Endothelial cell of umbilical vein (primary cell): ENCODE measurements around the gene PPP1R12A. TPM values are rescaled to one million over a fixed set of nuclear protein-coding genes. Genes with fewer than 3 reads are reported as not detected.

Source experiments
- BruUV-seq: library from RNA; stranded (reverse); fragments of 400-500 nt; replicated peaks from 2 replicates; lab custom pipeline; 2021; lab: Mats Ljungman, UMichigan
- CTCF ChIA-PET: fragments of 300-600, 350-600 bp; sonication (Branson Sonifier 250); formaldehyde crosslinking; loops from one replicate; lab custom pipeline; 2021; ENCODE audit warnings: antibody characterized with exemption, inconsistent platforms; lab: Charles Lee
- POLR2A ChIA-PET: fragments of 300-600, 350-600 bp; sonication (Branson Sonifier 250); formaldehyde crosslinking; loops from one replicate; lab custom pipeline; 2021; ENCODE audit warnings: antibody characterized with exemption, inconsistent platforms; lab: Charles Lee
- DNase-seq: peaks from one replicate; pipeline ENCODE4 v3.0.0-alpha.2; 2011; ENCODE audit warnings: low read depth, low spot score
- FAIRE-seq: peaks from 2 replicates; lab custom pipeline; 2011; peaks lifted over from hg19 to GRCh38; lab: Jason Lieb, UNC
- H2AFZ ChIP-seq: 2 replicates; pipeline ENCODE4 v1.6.0; 2012; ENCODE audit warnings: low read depth, low read length, control low read depth, inconsistent platforms
- H3K27ac ChIP-seq: 2 replicates; pipeline ENCODE4 v1.5.1; 2011; ENCODE audit warnings: low read depth, mild to moderate bottlenecking, control low read depth, low read length, moderate library complexity; ENCODE audit not compliant: insufficient read depth
- H3K27me3 ChIP-seq, 2 experiments: 2 replicates each; pipeline versions ENCODE4 v1.6.0 to v1.6.1; 2011; ENCODE audit warnings: low read length in 2 of 2, mixed read lengths in 1 of 2; ENCODE audit not compliant: control insufficient read depth in 2 of 2, insufficient read depth in 2 of 2
- H3K36me3 ChIP-seq, 2 experiments: 2 replicates in 1 of 2; 3 replicates in 1 of 2; pipeline ENCODE4 v1.5.1; 2011; ENCODE audit warnings: low read length in 2 of 2, mild to moderate bottlenecking in 1 of 2, moderate library complexity in 1 of 2; ENCODE audit not compliant: control insufficient read depth in 2 of 2, insufficient read depth in 2 of 2; ENCODE audit errors: extremely low read depth in 1 of 2
- H3K4me1 ChIP-seq: 3 replicates; pipeline ENCODE4 v1.5.1; 2011; ENCODE audit warnings: mild to moderate bottlenecking, low read length; ENCODE audit not compliant: control insufficient read depth, insufficient read depth; ENCODE audit errors: extremely low read depth
- H3K4me2 ChIP-seq: 2 replicates; pipeline ENCODE4 v1.6.1; 2011; ENCODE audit warnings: low read length, control low read depth, mixed read lengths; ENCODE audit not compliant: insufficient read depth
- H3K4me3 ChIP-seq, 3 experiments: fragments of 200-600 bp in 1 of 3; sonication (generic), shearing (Covaris generic) in 1 of 3; replicated peaks in 1 of 3; 2 replicates each; pipeline ENCODE4 v1.5.1; 2011 to 2016; ENCODE audit warnings: control low read depth in 3 of 3, low read length in 3 of 3, mild to moderate bottlenecking in 2 of 3, inconsistent platforms in 1 of 3, low read depth in 1 of 3, moderate library complexity in 1 of 3; ENCODE audit not compliant: insufficient read depth in 1 of 3
- H3K79me2 ChIP-seq: 2 replicates; pipeline ENCODE4 v1.6.0; 2012; ENCODE audit warnings: low read length, inconsistent platforms; ENCODE audit not compliant: control insufficient read depth, insufficient read depth
- H3K9ac ChIP-seq: replicated peaks from 2 replicates; pipeline ENCODE3; 2011; ENCODE audit warnings: low read length, control low read depth; ENCODE audit not compliant: insufficient read depth; ENCODE audit errors: extremely low read depth
- H3K9me1 ChIP-seq: replicated peaks from 3 replicates; pipeline ENCODE4 v1.6.0; 2011; ENCODE audit warnings: mild to moderate bottlenecking, low read length; ENCODE audit not compliant: control insufficient read depth, insufficient read depth; ENCODE audit errors: extremely low read depth
- H3K9me3 ChIP-seq: replicated peaks from 2 replicates; pipeline ENCODE4 v1.5.1; 2012; ENCODE audit warnings: low read length, inconsistent platforms; ENCODE audit not compliant: control insufficient read depth, insufficient read depth
- H4K20me1 ChIP-seq: replicated peaks from 2 replicates; pipeline ENCODE3; 2011; ENCODE audit warnings: mild to moderate bottlenecking, low read length; ENCODE audit not compliant: control insufficient read depth, insufficient read depth; ENCODE audit errors: extremely low read depth
- EZH2 ChIP-seq: IDR thresholded peaks from 2 replicates; pipeline ENCODE4 v1.6.1; 2012; ENCODE audit warnings: borderline replicate concordance, low read depth, mild to moderate bottlenecking, moderate library complexity, low read length, inconsistent platforms; ENCODE audit not compliant: severe bottlenecking
- FOS ChIP-seq: IDR thresholded peaks from 2 replicates; pipeline ENCODE4 v1.6.1; 2011; ENCODE audit warnings: mild to moderate bottlenecking, low read length, moderate library complexity, borderline replicate concordance; ENCODE audit not compliant: insufficient read depth
- GATA2 ChIP-seq: IDR thresholded peaks from 2 replicates; pipeline ENCODE4 v1.7.0; 2011; ENCODE audit warnings: low read depth, mild to moderate bottlenecking, moderate library complexity, mixed read lengths, low read length; ENCODE audit not compliant: insufficient read length, insufficient read depth
- JUN ChIP-seq: IDR thresholded peaks from 2 replicates; pipeline ENCODE4 v1.6.1; 2011; ENCODE audit warnings: borderline replicate concordance, low read depth; ENCODE audit not compliant: insufficient read length, insufficient read depth
- MYC ChIP-seq: IDR thresholded peaks from one replicate; pipeline ENCODE4 v1.6.1; 2011; ENCODE audit warnings: mild to moderate bottlenecking, low read depth, low read length
- POLR2A ChIP-seq: IDR thresholded peaks from 2 replicates; pipeline ENCODE4 v1.6.1; 2012; ENCODE audit warnings: low read depth, mild to moderate bottlenecking, control low read depth, low read length
- POLR2AphosphoS5 ChIP-seq: IDR thresholded peaks from 2 replicates; pipeline ENCODE4 v1.6.1; 2012; ENCODE audit warnings: low read depth, mild to moderate bottlenecking, control low read depth, low read length, moderate library complexity; ENCODE audit not compliant: insufficient read depth
- dilution Hi-C: fragments of 300-500 bp; cut with MboI; formaldehyde crosslinking; loops from one replicate; pipeline ENCODE4 v1.15.0; 2019; ENCODE audit warnings: low sequenced_read_pairs; ENCODE audit not compliant: extremely low pct_ligation_motif_present
- intact Hi-C: fragments of 100-400 bp; cut with micrococcal nuclease; formaldehyde crosslinking; loops from one replicate; pipeline ENCODE4 v1.10.0; 2022
- polyA plus RNA-seq, 4 experiments: library from polyadenylated mRNA; depleted of rRNA in 3 of 4; stranded (reverse) in 3 of 4; unstranded in 1 of 4; fragments of >200 nt; gene quantifications; 2 replicates each; pipeline versions ENCODE4 v1.2.1 to v1.2.3, GENCODE V29; 2011 to 2012; ENCODE audit warnings: missing spikeins in 1 of 4
- total RNA-seq: library from RNA; stranded (reverse); gene quantifications from 2 replicates; pipeline ENCODE4 v1.2.3, GENCODE V29; 2021
- TF ChIP-seq, protein P1 (sequence below), 2 donors: IDR thresholded peaks; 1 replicate in 1 of 2; 2 replicates in 1 of 2; pipeline ENCODE4 v1.5.1; 2011; ENCODE audit warnings: low read length in 2 of 2, mild to moderate bottlenecking in 2 of 2, moderate library complexity in 2 of 2, control low read depth in 1 of 2, inconsistent platforms in 1 of 2, low read depth in 1 of 2; ENCODE audit not compliant: insufficient read depth in 1 of 2; ENCODE audit errors: extremely low read depth in 1 of 2
- TF ChIP-seq, protein P2 (sequence below): IDR thresholded peaks from 2 replicates; pipeline ENCODE4 v1.6.1; 2011; ENCODE audit not compliant: insufficient read depth, insufficient read length

PPP1R12A gene
- total and polyA plus RNA-seq, 2 donors (not counting 3 experiments of a cell fraction or from before 2014, with no cell fraction given) = 12.9 to 83.9 TPM

GRCh38 chr12:79873201-79873600 is 61.7 kb downstream of the PPP1R12A start:
- H3K27ac ChIP-seq = no peak overlapping the region
- H3K27me3 ChIP-seq = no peaks in the 10 kb centered on the region
- no peaks in the 10 kb centered on the region for H4K20me1 ChIP-seq
- ChIA-PET CTCF (interaction anchor here (0.8 kb wide), 1 partner anchor 13 kb away, joined by 3 read pairs; no protein-coding TSS in a partner anchor), POLR2A (no interaction called here)
- H3K79me2 ChIP-seq = peaks cover 67% of the 10 kb centered on the region
- intact Hi-C loops (no loop called here), dilution Hi-C loops (no loop called here)
- H3K4me2 ChIP-seq = no peak overlapping the region
- H3K36me3 ChIP-seq = peaks cover 0 to 3% of the 10 kb centered on the region in 2 experiments
- H3K4me1 ChIP-seq = no peaks in the 10 kb centered on the region
- DNase-seq (no peak), FAIRE-seq (no peak)
- H3K9me1 ChIP-seq = peaks cover 2% of the 10 kb centered on the region
- H2AFZ ChIP-seq = no peak overlapping the region
- H3K4me3 ChIP-seq = no peak overlapping the region
- BruUV-seq = no TSS peak
- TF ChIP-seq FOS (no peak), POLR2AphosphoS5 (no peak), POLR2A (no peak), EZH2 (no peak), MYC (no peak), GATA2 (no peak), JUN (no peak)
- TF ChIP-seq, protein P1, sequence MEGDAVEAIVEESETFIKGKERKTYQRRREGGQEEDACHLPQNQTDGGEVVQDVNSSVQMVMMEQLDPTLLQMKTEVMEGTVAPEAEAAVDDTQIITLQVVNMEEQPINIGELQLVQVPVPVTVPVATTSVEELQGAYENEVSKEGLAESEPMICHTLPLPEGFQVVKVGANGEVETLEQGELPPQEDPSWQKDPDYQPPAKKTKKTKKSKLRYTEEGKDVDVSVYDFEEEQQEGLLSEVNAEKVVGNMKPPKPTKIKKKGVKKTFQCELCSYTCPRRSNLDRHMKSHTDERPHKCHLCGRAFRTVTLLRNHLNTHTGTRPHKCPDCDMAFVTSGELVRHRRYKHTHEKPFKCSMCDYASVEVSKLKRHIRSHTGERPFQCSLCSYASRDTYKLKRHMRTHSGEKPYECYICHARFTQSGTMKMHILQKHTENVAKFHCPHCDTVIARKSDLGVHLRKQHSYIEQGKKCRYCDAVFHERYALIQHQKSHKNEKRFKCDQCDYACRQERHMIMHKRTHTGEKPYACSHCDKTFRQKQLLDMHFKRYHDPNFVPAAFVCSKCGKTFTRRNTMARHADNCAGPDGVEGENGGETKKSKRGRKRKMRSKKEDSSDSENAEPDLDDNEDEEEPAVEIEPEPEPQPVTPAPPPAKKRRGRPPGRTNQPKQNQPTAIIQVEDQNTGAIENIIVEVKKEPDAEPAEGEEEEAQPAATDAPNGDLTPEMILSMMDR (IDR thresholded peaks at IDR 0.05; ENCODE audit: extremely low read depth in 1 of 2, insufficient read depth in 1 of 2, low read depth in 1 of 2, low read length in 2 of 2) = no peak
- TF ChIP-seq, protein P2, sequence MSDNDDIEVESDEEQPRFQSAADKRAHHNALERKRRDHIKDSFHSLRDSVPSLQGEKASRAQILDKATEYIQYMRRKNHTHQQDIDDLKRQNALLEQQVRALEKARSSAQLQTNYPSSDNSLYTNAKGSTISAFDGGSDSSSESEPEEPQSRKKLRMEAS = no peak
- H3K9me3 ChIP-seq = no peaks in the 10 kb centered on the region
- no peak overlapping the region for H3K9ac ChIP-seq
